IMR-90 (cell line): ENCODE data around the gene CCDC13. TPM values are rescaled to one million over a fixed set of nuclear protein-coding genes. Genes with fewer than 3 reads are reported as not detected.

Source experiments
- ATAC-seq: fragments of 200-7000 bp; cut with Tn5 transposase; 2 replicates; pipeline ENCODE4 v1.9.1; 2020; ENCODE audit warnings: low read depth, mild to moderate bottlenecking, moderate library complexity
- BruUV-seq: library from RNA; stranded (reverse); fragments of 400-500 nt; replicated peaks from 2 replicates; lab custom pipeline; 2021; lab: Mats Ljungman, UMichigan
- CTCF ChIA-PET: fragments of 300-600 bp; formaldehyde crosslinking; extraction: SDS; loops from one replicate; lab custom pipeline; 2021; ENCODE audit warnings: antibody characterized with exemption; lab: Yijun Ruan, JAX
- POLR2A ChIA-PET: fragments of 300-600 bp; sonication (Branson Sonifier 250); formaldehyde crosslinking; loops from one replicate; lab custom pipeline; 2022; ENCODE audit warnings: antibody characterized with exemption; ENCODE audit not compliant: unreplicated experiment; lab: Charles Lee
- DNase-seq: peaks from one replicate; pipeline ENCODE4 v3.0.0; 2013
- H2AFZ ChIP-seq: replicated peaks from 2 replicates; pipeline ENCODE3; 2013; ENCODE audit warnings: low read length, mild to moderate bottlenecking; ENCODE audit not compliant: poor library complexity
- H2AK5ac ChIP-seq: 2 replicates; pipeline ENCODE4 v1.6.1; 2013; ENCODE audit warnings: low read depth, low read length, inconsistent platforms
- H2AK9ac ChIP-seq: replicated peaks from 2 replicates; pipeline ENCODE3; 2013; ENCODE audit warnings: mild to moderate bottlenecking, low read depth, low read length, moderate library complexity; ENCODE audit not compliant: poor library complexity
- H2BK120ac ChIP-seq: 2 replicates; pipeline ENCODE4 v1.6.1; 2013; ENCODE audit warnings: low read depth, low read length, inconsistent platforms
- H2BK15ac ChIP-seq: 3 replicates; pipeline ENCODE4 v1.6.1; 2013; ENCODE audit warnings: low read depth, low read length, inconsistent platforms
- H2BK20ac ChIP-seq: 2 replicates; pipeline ENCODE4 v1.6.1; 2013; ENCODE audit warnings: low read depth, mild to moderate bottlenecking, inconsistent platforms, low read length, moderate library complexity
- H2BK5ac ChIP-seq: 2 replicates; pipeline ENCODE4 v1.6.1; 2013; ENCODE audit warnings: mild to moderate bottlenecking, low read depth, low read length, inconsistent platforms; ENCODE audit not compliant: poor library complexity, severe bottlenecking
- H3K14ac ChIP-seq: replicated peaks from 2 replicates; pipeline ENCODE4 v1.6.1; 2013; ENCODE audit warnings: low read depth, low read length, inconsistent platforms
- H3K18ac ChIP-seq: 2 replicates; pipeline ENCODE4 v1.6.1; 2013; ENCODE audit warnings: low read depth, low read length, control low read depth
- H3K23ac ChIP-seq: 2 replicates; pipeline ENCODE4 v1.6.1; 2013; ENCODE audit warnings: low read depth, low read length, inconsistent platforms
- H3K27ac ChIP-seq: 2 replicates; pipeline ENCODE4 v1.5.1; 2013; ENCODE audit warnings: mild to moderate bottlenecking, control low read depth, low read length; ENCODE audit not compliant: insufficient read depth
- H3K27me3 ChIP-seq: 2 replicates; pipeline ENCODE4 v1.6.1; 2013; ENCODE audit warnings: low read length; ENCODE audit not compliant: control insufficient read depth, insufficient read depth
- H3K36me3 ChIP-seq: 2 replicates; pipeline ENCODE4 v1.6.1; 2013; ENCODE audit warnings: low read length, mixed read lengths; ENCODE audit not compliant: control insufficient read depth, insufficient read depth
- H3K4ac ChIP-seq: 2 replicates; pipeline ENCODE4 v1.6.1; 2013; ENCODE audit warnings: low read depth, low read length, inconsistent platforms
- H3K4me1 ChIP-seq: 2 replicates; pipeline ENCODE4 v1.6.1; 2013; ENCODE audit warnings: low read length, mixed read lengths; ENCODE audit not compliant: control insufficient read depth, insufficient read depth
- H3K4me2 ChIP-seq: 2 replicates; pipeline ENCODE4 v1.6.1; 2013; ENCODE audit warnings: low read depth, mild to moderate bottlenecking, control low read depth, low read length, moderate library complexity
- H3K4me3 ChIP-seq: 2 replicates; pipeline ENCODE4 v1.5.1; 2013; ENCODE audit warnings: low read depth, mild to moderate bottlenecking, control low read depth, low read length, moderate library complexity; ENCODE audit not compliant: insufficient read depth
- H3K56ac ChIP-seq: 2 replicates; pipeline ENCODE4 v1.6.1; 2013; ENCODE audit warnings: low read length, inconsistent platforms; ENCODE audit not compliant: insufficient read depth; ENCODE audit errors: extremely low read depth
- H3K79me1 ChIP-seq, 2 experiments: 2 replicates each; pipeline ENCODE4 v1.6.1; 2013; ENCODE audit warnings: low read length in 2 of 2, inconsistent platforms in 1 of 2, low read depth in 1 of 2
- H3K9ac ChIP-seq: 2 replicates; pipeline ENCODE4 v1.6.1; 2013; ENCODE audit warnings: low read depth, low read length, control low read depth
- H3K9me1 ChIP-seq: 2 replicates; pipeline ENCODE4 v1.6.1; 2013; ENCODE audit warnings: low read length, inconsistent platforms; ENCODE audit not compliant: insufficient read depth
- H3K9me3 ChIP-seq: 2 replicates; pipeline ENCODE4 v1.6.1; 2013; ENCODE audit warnings: low read length; ENCODE audit not compliant: control insufficient read depth, insufficient read depth
- H4K20me1 ChIP-seq: 2 replicates; pipeline ENCODE4 v1.6.1; 2013; ENCODE audit warnings: low read length, inconsistent platforms; ENCODE audit not compliant: insufficient read depth
- H4K5ac ChIP-seq: 2 replicates; pipeline ENCODE4 v1.6.1; 2013; ENCODE audit warnings: mild to moderate bottlenecking, low read depth, low read length, control low read depth
- H4K8ac ChIP-seq, 2 experiments: 2 replicates each; pipeline ENCODE4 v1.6.1; 2013; ENCODE audit warnings: low read depth in 2 of 2, low read length in 2 of 2, control low read depth in 1 of 2, inconsistent platforms in 1 of 2
- H4K91ac ChIP-seq: 2 replicates; pipeline ENCODE4 v1.6.1; 2013; ENCODE audit warnings: low read depth, low read length, inconsistent platforms; ENCODE audit not compliant: insufficient read depth
- BHLHE40 ChIP-seq: fragments of 150-350 bp; IDR thresholded peaks from 2 replicates; pipeline ENCODE4 v1.6.1; 2016; ENCODE audit warnings: mild to moderate bottlenecking, low read depth, low read length
- RAD21 ChIP-seq: IDR thresholded peaks from 2 replicates; pipeline ENCODE4 v1.6.1; 2012; ENCODE audit warnings: low read length, improper control_type of control experiment
- WGBS, 2 experiments: methylation state at CpG; one replicate each; pipeline versions ENCODE4 v1.1.5 to v1.1.7; 2013; ENCODE audit warnings: missing lambda C conversion rate in 2 of 2; ENCODE audit not compliant: insufficient read length in 1 of 2; ENCODE audit errors: extremely low coverage in 2 of 2; 5-methylcytosine and 5-hydroxymethylcytosine counted together
- dilution Hi-C: fragments of 300-500 bp; cut with HindIII; formaldehyde crosslinking; loops from one replicate; pipeline ENCODE4 v1.14.3; 2018; ENCODE audit warnings: low sequenced_read_pairs; ENCODE audit not compliant: unreplicated experiment
- in situ Hi-C: fragments of 300-500 bp; cut with MboI; formaldehyde crosslinking; loops from 3 replicates; pipeline ENCODE4 v1.14.3; 2019; ENCODE audit warnings: low sequenced_read_pairs, inconsistent platforms, mixed read lengths
- intact Hi-C: fragments of 100-400 bp; cut with micrococcal nuclease; formaldehyde crosslinking; loops from 2 replicates; pipeline ENCODE4 v1.10.0; 2022
- polyA plus RNA-seq, 3 experiments: library from polyadenylated mRNA; depleted of rRNA; stranded (reverse); fragments of >200 nt; gene quantifications; 2 replicates each; pipeline ENCODE4 v1.2.3, GENCODE V29; 2012; ENCODE audit warnings: low replicate concordance in 1 of 3
- total RNA-seq: library from RNA; depleted of rRNA; stranded (reverse); fragments of >200 nt; gene quantifications from 2 replicates; pipeline ENCODE4 v1.2.3, GENCODE V29; 2012
- TF ChIP-seq, protein P1 (sequence below): fragments of 150-350 bp; IDR thresholded peaks from 2 replicates; pipeline ENCODE4 v1.6.1; 2017; ENCODE audit warnings: mild to moderate bottlenecking, antibody characterized with exemption, low read length, low read depth

The CCDC13 gene
- total and polyA plus RNA-seq, 2 of the 4 experiments (the other 2 are of a cell fraction) = 0.18 to 0.19 TPM

DNA sequence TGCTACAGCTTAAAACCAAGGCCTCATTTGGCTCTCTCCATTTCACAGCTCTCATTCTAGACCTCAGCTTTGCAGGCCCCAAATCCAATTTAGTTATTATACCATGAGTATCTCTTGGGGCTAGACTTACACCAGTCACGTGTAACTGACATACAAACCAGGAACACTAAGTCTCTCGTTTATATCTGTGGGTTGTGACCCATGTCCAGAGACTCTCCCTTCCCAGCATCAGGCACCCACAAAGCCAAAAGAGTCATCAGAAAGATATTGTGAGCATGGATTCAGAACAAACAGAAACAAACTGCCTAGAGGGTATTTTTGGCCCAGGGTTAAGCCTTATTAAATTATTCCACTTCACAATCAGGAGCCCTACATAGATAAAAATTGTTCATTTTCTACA lies 5.6 kb upstream of the CCDC13 start:
- WGBS, 2 experiments = no CpG with 5 or more reads among the region's 2 CpGs
- no peak overlapping the region; the same call in 1 of the 2 replicates for H3K23ac ChIP-seq
- no peak overlapping the region for H3K27ac ChIP-seq
- no peak overlapping the region for H4K5ac ChIP-seq
- H3K9me3 ChIP-seq = no peaks in the 10 kb centered on the region
- H3K18ac ChIP-seq = no peak overlapping the region; the same call in 1 of the 2 replicates
- in situ Hi-C loops = no loop called here
- H3K36me3 ChIP-seq = no peaks in the 10 kb centered on the region; the same call in 1 of the 2 replicates
- TF ChIP-seq RAD21 = no peak
- TF ChIP-seq, protein P1, sequence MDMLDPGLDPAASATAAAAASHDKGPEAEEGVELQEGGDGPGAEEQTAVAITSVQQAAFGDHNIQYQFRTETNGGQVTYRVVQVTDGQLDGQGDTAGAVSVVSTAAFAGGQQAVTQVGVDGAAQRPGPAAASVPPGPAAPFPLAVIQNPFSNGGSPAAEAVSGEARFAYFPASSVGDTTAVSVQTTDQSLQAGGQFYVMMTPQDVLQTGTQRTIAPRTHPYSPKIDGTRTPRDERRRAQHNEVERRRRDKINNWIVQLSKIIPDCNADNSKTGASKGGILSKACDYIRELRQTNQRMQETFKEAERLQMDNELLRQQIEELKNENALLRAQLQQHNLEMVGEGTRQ = peak; percentile 63
- peak; percentile 87 for TF ChIP-seq BHLHE40
- H3K79me1 ChIP-seq = peaks cover 0 to 12% of the 10 kb centered on the region in 2 experiments; a peak in 2 of 4 replicates
- H3K4me3 ChIP-seq = no peak overlapping the region
- intact Hi-C loops = no loop called here
- H3K4me2 ChIP-seq = 0 out of 2 replicates have a peak overlapping the region, but pooled peaks have one; percentile 28
- no peak overlapping the region for H2BK15ac ChIP-seq
- dilution Hi-C loops = no loop called here
- peaks cover 22% of the 10 kb centered on the region for H4K20me1 ChIP-seq
- no peak overlapping the region for H3K9ac ChIP-seq
- CTCF ChIA-PET = interaction anchor here (0.8 kb wide), 1 partner anchor 61 kb away, joined by 4 read pairs; no protein-coding TSS in a partner anchor
- H2BK20ac ChIP-seq = peak overlapping the region; percentile 79; the same call in 1 of the 2 replicates
- no peak overlapping the region for H2AK9ac ChIP-seq
- H4K91ac ChIP-seq = no peak overlapping the region
- H2AK5ac ChIP-seq = no peak overlapping the region
- ATAC-seq = peak; percentile 38
- H2AFZ ChIP-seq = no peak overlapping the region
- H3K9me1 ChIP-seq = 0 out of 2 replicates have a peak, but pooled peaks cover 5% of the 10 kb centered on the region
- DNase-seq = peak; percentile 87
- no peak overlapping the region for H3K56ac ChIP-seq
- POLR2A ChIA-PET = no interaction called here
- H3K4me1 ChIP-seq = peaks cover 15% of the 10 kb centered on the region
- peak overlapping the region in 1 of 2 experiments; percentile 46; a peak in 2 of 4 replicates for H4K8ac ChIP-seq
- peak overlapping the region; percentile 41; the same call in 1 of the 2 replicates for H3K4ac ChIP-seq
- H3K14ac ChIP-seq = no peak overlapping the region
- H3K27me3 ChIP-seq = no peaks in the 10 kb centered on the region
- peak overlapping the region; percentile 84 for H2BK5ac ChIP-seq
- 0 out of 2 replicates have a peak overlapping the region, but pooled peaks have one; percentile 23 for H2BK120ac ChIP-seq
- no TSS peak for BruUV-seq
